Astrocyte (in vitro differentiated cells and primary cell): ENCODE data around the gene INPP5A. TPM values are rescaled to one million over a fixed set of nuclear protein-coding genes. Genes with fewer than 3 reads are reported as not detected.

Experiments
- DNase-seq: peaks from one replicate; pipeline ENCODE4 v3.0.0-alpha.2; 2010; ENCODE audit warnings: low read depth
- FAIRE-seq: peaks from 2 replicates; lab custom pipeline; 2011; peaks lifted over from hg19 to GRCh38; lab: Jason Lieb, UNC
- H2AFZ ChIP-seq: 2 replicates; pipeline ENCODE4 v1.6.0; 2012; ENCODE audit warnings: low read depth, low read length, inconsistent platforms
- H3K27ac ChIP-seq: 2 replicates; pipeline ENCODE4 v1.5.1; 2011; ENCODE audit warnings: low read depth, low read length, inconsistent platforms
- H3K27me3 ChIP-seq: 2 replicates; pipeline ENCODE4 v1.6.0; 2011; ENCODE audit warnings: low read length, inconsistent platforms; ENCODE audit not compliant: insufficient read depth
- H3K36me3 ChIP-seq: 2 replicates; pipeline ENCODE4 v1.5.1; 2011; ENCODE audit warnings: low read length, inconsistent platforms; ENCODE audit not compliant: insufficient read depth
- H3K4me1 ChIP-seq: 2 replicates; pipeline ENCODE4 v1.5.1; 2011; ENCODE audit warnings: low read length, inconsistent platforms; ENCODE audit not compliant: insufficient read depth
- H3K4me2 ChIP-seq: 2 replicates; pipeline ENCODE4 v1.6.0; 2012; ENCODE audit warnings: low read length, inconsistent platforms
- H3K4me3 ChIP-seq: 2 replicates; pipeline ENCODE4 v1.5.1; 2011; ENCODE audit warnings: low read depth, mild to moderate bottlenecking, low read length, inconsistent platforms; ENCODE audit not compliant: insufficient read depth
- H3K79me2 ChIP-seq: 2 replicates; pipeline ENCODE4 v1.6.0; 2012; ENCODE audit warnings: mild to moderate bottlenecking, low read length, inconsistent platforms; ENCODE audit not compliant: insufficient read depth
- H3K9ac ChIP-seq: 2 replicates; pipeline ENCODE4 v1.6.0; 2012; ENCODE audit warnings: mild to moderate bottlenecking, low read length, inconsistent platforms
- H3K9me3 ChIP-seq: 2 replicates; pipeline ENCODE4 v1.5.1; 2012; ENCODE audit warnings: low read depth, mild to moderate bottlenecking, low read length, inconsistent platforms; ENCODE audit not compliant: insufficient read depth
- H4K20me1 ChIP-seq: 2 replicates; pipeline ENCODE4 v1.6.0; 2012; ENCODE audit warnings: low read length, inconsistent platforms; ENCODE audit not compliant: insufficient read depth
- H3K27ac Mint-ChIP-seq: one replicate; pipeline ENCODE4 v1.8.0; 2021; ENCODE audit warnings: mild to moderate bottlenecking, mixed read lengths; ENCODE audit not compliant: unreplicated experiment
- H3K27me3 Mint-ChIP-seq: one replicate; pipeline ENCODE4 v1.8.0; 2021; ENCODE audit warnings: low read depth, mixed read lengths; ENCODE audit not compliant: unreplicated experiment
- H3K36me3 Mint-ChIP-seq: one replicate; pipeline ENCODE4 v1.8.0; 2021; ENCODE audit warnings: low read depth, mixed read lengths; ENCODE audit not compliant: unreplicated experiment
- H3K4me1 Mint-ChIP-seq: one replicate; pipeline ENCODE4 v1.8.0; 2021; ENCODE audit warnings: low read depth, mixed read lengths; ENCODE audit not compliant: unreplicated experiment
- H3K4me3 Mint-ChIP-seq: one replicate; pipeline ENCODE4 v1.8.0; 2021; ENCODE audit warnings: mild to moderate bottlenecking, moderate library complexity, mixed read lengths; ENCODE audit not compliant: unreplicated experiment
- H3K9me3 Mint-ChIP-seq: one replicate; pipeline ENCODE4 v1.8.0; 2021; ENCODE audit warnings: mild to moderate bottlenecking, mixed read lengths; ENCODE audit not compliant: unreplicated experiment
- EZH2 ChIP-seq: IDR thresholded peaks from 2 replicates; pipeline ENCODE4 v1.6.1; 2012; ENCODE audit warnings: mild to moderate bottlenecking, low read length, inconsistent platforms; ENCODE audit not compliant: insufficient read depth
- total RNA-seq: library from RNA; stranded (reverse); gene quantifications from 2 replicates; pipeline ENCODE4 v1.2.1, GENCODE V29; 2021
- TF ChIP-seq, protein P1 (sequence below): IDR thresholded peaks from 2 replicates; pipeline ENCODE4 v1.5.1; 2011; ENCODE audit warnings: low read depth, mild to moderate bottlenecking, inconsistent platforms, low read length, moderate library complexity; ENCODE audit not compliant: insufficient read depth

INPP5A gene
- total RNA-seq, 1 donor from 2014 or later = 39.1 TPM

- Histone ChIP-seq H3K9me3 (peaks cover 10% of the 10 kb centered on the region), H3K4me2 (no peak overlapping the region), H3K36me3 (no peaks in the 10 kb centered on the region), H3K79me2 (no peaks in the 10 kb centered on the region), H3K27me3 (peaks cover 10% of the 10 kb centered on the region), H2AFZ (no peak overlapping the region), H3K4me1 (no peaks in the 10 kb centered on the region), H4K20me1 (no peaks in the 10 kb centered on the region), H3K4me3 (no peak overlapping the region), H3K27ac (no peak overlapping the region), H3K9ac (no peak overlapping the region)
- Mint-ChIP-seq H3K27me3 (peaks cover 42% of the 10 kb centered on the region), H3K4me3 (no peak overlapping the region), H3K36me3 (no peaks in the 10 kb centered on the region), H3K4me1 (no peaks in the 10 kb centered on the region), H3K27ac (no peak overlapping the region), H3K9me3 (peaks cover 8% of the 10 kb centered on the region)
- TF ChIP-seq EZH2 = no peak
- TF ChIP-seq, protein P1, sequence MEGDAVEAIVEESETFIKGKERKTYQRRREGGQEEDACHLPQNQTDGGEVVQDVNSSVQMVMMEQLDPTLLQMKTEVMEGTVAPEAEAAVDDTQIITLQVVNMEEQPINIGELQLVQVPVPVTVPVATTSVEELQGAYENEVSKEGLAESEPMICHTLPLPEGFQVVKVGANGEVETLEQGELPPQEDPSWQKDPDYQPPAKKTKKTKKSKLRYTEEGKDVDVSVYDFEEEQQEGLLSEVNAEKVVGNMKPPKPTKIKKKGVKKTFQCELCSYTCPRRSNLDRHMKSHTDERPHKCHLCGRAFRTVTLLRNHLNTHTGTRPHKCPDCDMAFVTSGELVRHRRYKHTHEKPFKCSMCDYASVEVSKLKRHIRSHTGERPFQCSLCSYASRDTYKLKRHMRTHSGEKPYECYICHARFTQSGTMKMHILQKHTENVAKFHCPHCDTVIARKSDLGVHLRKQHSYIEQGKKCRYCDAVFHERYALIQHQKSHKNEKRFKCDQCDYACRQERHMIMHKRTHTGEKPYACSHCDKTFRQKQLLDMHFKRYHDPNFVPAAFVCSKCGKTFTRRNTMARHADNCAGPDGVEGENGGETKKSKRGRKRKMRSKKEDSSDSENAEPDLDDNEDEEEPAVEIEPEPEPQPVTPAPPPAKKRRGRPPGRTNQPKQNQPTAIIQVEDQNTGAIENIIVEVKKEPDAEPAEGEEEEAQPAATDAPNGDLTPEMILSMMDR = no peak
- FAIRE-seq (no peak), DNase-seq (no peak)
Observed at GRCh38 chr10:132827861-132828539, 290.4 kb downstream of the INPP5A start.

- no peak overlapping the region for H3K9ac ChIP-seq
- H3K4me3 ChIP-seq = no peak overlapping the region
- H4K20me1 ChIP-seq = no peaks in the 10 kb centered on the region
- no peaks in the 10 kb centered on the region for H3K79me2 ChIP-seq
- Mint-ChIP-seq H3K4me1 (no peaks in the 10 kb centered on the region), H3K27me3 (peaks cover 43% of the 10 kb centered on the region), H3K27ac (no peak overlapping the region), H3K36me3 (no peaks in the 10 kb centered on the region), H3K9me3 (peaks cover 8% of the 10 kb centered on the region), H3K4me3 (no peak overlapping the region)
- DNase-seq (no peak), FAIRE-seq (no peak)
- H3K4me2 ChIP-seq = no peak overlapping the region
- peaks cover 10% of the 10 kb centered on the region for H3K27me3 ChIP-seq
- H3K9me3 ChIP-seq = peaks cover 10% of the 10 kb centered on the region
- H2AFZ ChIP-seq = no peak overlapping the region
- no peak for TF ChIP-seq EZH2
- H3K27ac ChIP-seq = no peak overlapping the region
- H3K4me1 ChIP-seq = no peaks in the 10 kb centered on the region
- H3K36me3 ChIP-seq = no peaks in the 10 kb centered on the region
Observed at GRCh38 chr10:132828681-132829080, 291.1 kb downstream of the INPP5A start.

DNA sequence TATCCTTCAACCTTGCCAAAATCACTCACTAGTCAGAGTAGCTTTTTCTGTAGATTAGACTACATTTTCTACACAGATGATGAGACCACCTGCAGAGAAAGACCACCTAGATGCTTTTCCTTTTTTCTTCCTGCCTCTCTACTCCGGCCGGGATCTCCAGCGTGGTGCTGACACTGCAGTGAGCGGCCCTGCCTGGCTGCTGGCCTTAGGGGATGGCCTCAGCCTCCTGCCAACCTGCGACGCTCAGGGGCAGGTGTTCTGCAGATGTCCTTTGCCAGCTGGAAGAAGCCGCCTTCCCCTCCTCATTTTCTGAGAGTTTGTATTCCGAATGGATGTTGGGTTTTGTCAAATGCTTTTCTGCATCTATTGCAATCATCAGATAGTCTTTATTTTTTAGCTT, 291.8 kb downstream of the INPP5A start:
- Mint-ChIP-seq H3K9me3 (peaks cover 8% of the 10 kb centered on the region), H3K27me3 (peaks cover 43% of the 10 kb centered on the region), H3K4me1 (no peaks in the 10 kb centered on the region), H3K4me3 (no peak overlapping the region), H3K27ac (no peak overlapping the region), H3K36me3 (no peaks in the 10 kb centered on the region)
- no peaks in the 10 kb centered on the region for H4K20me1 ChIP-seq
- H3K4me3 ChIP-seq = no peak overlapping the region
- no peak overlapping the region for H3K4me2 ChIP-seq
- no peak overlapping the region for H3K9ac ChIP-seq
- no peak overlapping the region for H3K27ac ChIP-seq
- DNase-seq = no peak
- H3K36me3 ChIP-seq = no peaks in the 10 kb centered on the region
- TF ChIP-seq, protein P1 = no peak
- no peak for TF ChIP-seq EZH2
- no peaks in the 10 kb centered on the region for H3K4me1 ChIP-seq
- no peak for FAIRE-seq
- no peaks in the 10 kb centered on the region for H3K79me2 ChIP-seq
- peaks cover 10% of the 10 kb centered on the region for H3K9me3 ChIP-seq
- H2AFZ ChIP-seq = no peak overlapping the region
- peaks cover 10% of the 10 kb centered on the region for H3K27me3 ChIP-seq
